GM23338 (cell line): ENCODE measurements around the gene LINGO1. TPM values are rescaled to one million over a fixed set of nuclear protein-coding genes. Genes with fewer than 3 reads are reported as not detected.
A peak's percentile ranks its signal among the peaks of the same experiment; 100 is the strongest.

Experiments
- ATAC-seq: fragments of 200-7000 bp; cut with Tn5 transposase; 3 replicates; pipeline ENCODE4 v1.9.1; 2020
- DNase-seq: peaks from one replicate; pipeline ENCODE4 v3.0.0-alpha.2; 2015; ENCODE audit warnings: low spot score
- H2AFZ ChIP-seq: fragments of 200-600 bp; sonication (generic); 2 replicates; pipeline ENCODE4 v1.8.0; 2016; ENCODE audit warnings: antibody characterized with exemption, mild to moderate bottlenecking, moderate library complexity
- H3F3A ChIP-seq: fragments of 200-600 bp; sonication (generic); replicated peaks from 2 replicates; pipeline ENCODE4 v1.8.0; 2017; ENCODE audit warnings: antibody characterized with exemption, mixed run types, low read depth
- H3K27ac ChIP-seq: fragments of 200-600 bp; sonication (generic); 2 replicates; pipeline ENCODE4 v1.6.1; 2016; ENCODE audit warnings: low read depth
- H3K27me3 ChIP-seq: fragments of 200-600 bp; sonication (generic); 2 replicates; pipeline ENCODE4 v1.8.0; 2016; ENCODE audit warnings: mild to moderate bottlenecking, mixed run types, moderate library complexity; ENCODE audit not compliant: insufficient read depth
- H3K36me3 ChIP-seq: fragments of 200-600 bp; sonication (generic); 2 replicates; pipeline ENCODE4 v1.8.0; 2016; ENCODE audit warnings: mild to moderate bottlenecking; ENCODE audit not compliant: insufficient read depth
- H3K4me1 ChIP-seq: fragments of 200-600 bp; sonication (generic); 2 replicates; pipeline ENCODE4 v1.8.0; 2016; ENCODE audit warnings: mild to moderate bottlenecking, moderate library complexity; ENCODE audit not compliant: insufficient read depth
- H3K4me2 ChIP-seq: fragments of 200-600 bp; sonication (generic); 2 replicates; pipeline ENCODE4 v1.7.1; 2017; ENCODE audit warnings: mixed run types
- H3K4me3 ChIP-seq: fragments of 200-600 bp; sonication (generic); 2 replicates; pipeline ENCODE4 v1.6.1; 2016; ENCODE audit warnings: mixed run types
- H3K79me2 ChIP-seq: fragments of 200-600 bp; sonication (generic); replicated peaks from 2 replicates; pipeline ENCODE4 v1.8.0; 2017; ENCODE audit warnings: mild to moderate bottlenecking; ENCODE audit not compliant: insufficient read depth
- H3K9me2 ChIP-seq: fragments of 200-600 bp; sonication (generic); 2 replicates; pipeline ENCODE4 v1.8.0; 2017; ENCODE audit not compliant: insufficient read depth
- H4K20me1 ChIP-seq: fragments of 200-600 bp; sonication (generic); replicated peaks from 2 replicates; pipeline ENCODE4 v1.8.0; 2017; ENCODE audit warnings: mild to moderate bottlenecking; ENCODE audit not compliant: insufficient read depth
- H3K27ac Mint-ChIP-seq: 2 replicates; pipeline ENCODE4 v1.8.0; 2020; ENCODE audit warnings: inconsistent platforms, mild to moderate bottlenecking, moderate library complexity, mixed read lengths
- H3K27me3 Mint-ChIP-seq: 3 replicates; pipeline ENCODE4 v1.8.0; 2022; ENCODE audit warnings: low read depth, mild to moderate bottlenecking, moderate library complexity, mixed read lengths, inconsistent platforms; ENCODE audit not compliant: insufficient read depth, poor library complexity
- H3K36me3 Mint-ChIP-seq: 3 replicates; pipeline ENCODE4 v1.8.0; 2021; ENCODE audit warnings: low read depth, mild to moderate bottlenecking, inconsistent platforms, moderate library complexity, mixed read lengths
- H3K4me1 Mint-ChIP-seq: 3 replicates; pipeline ENCODE4 v1.8.0; 2020; ENCODE audit warnings: mild to moderate bottlenecking, inconsistent platforms, mixed read lengths
- H3K4me3 Mint-ChIP-seq: 3 replicates; pipeline ENCODE4 v1.8.0; 2021; ENCODE audit warnings: moderate library complexity, mild to moderate bottlenecking, inconsistent platforms, mixed read lengths
- H3K9me3 Mint-ChIP-seq: 3 replicates; pipeline ENCODE4 v1.8.0; 2020; ENCODE audit warnings: moderate library complexity, mild to moderate bottlenecking, inconsistent platforms, mixed read lengths
- CREB1 ChIP-seq: fragments of 250-450 bp; sonication (Bioruptor Pico); IDR thresholded peaks from 2 replicates; pipeline ENCODE4 v1.5.0; 2020; ENCODE audit warnings: low read depth, mild to moderate bottlenecking, moderate library complexity
- EZH2phosphoT487 ChIP-seq: fragments of 200-600 bp; sonication (generic); IDR thresholded peaks from one replicate; pipeline ENCODE4 v1.8.1; 2018; ENCODE audit warnings: antibody characterized with exemption; ENCODE audit not compliant: unreplicated experiment
- JUNB ChIP-seq: IDR thresholded peaks from one replicate; pipeline ENCODE4 v1.6.1; 2016; ENCODE audit warnings: antibody characterized with exemption; ENCODE audit not compliant: unreplicated experiment
- NANOG ChIP-seq: IDR thresholded peaks from 2 replicates; pipeline ENCODE4 v1.6.1; 2016; ENCODE audit warnings: antibody characterized with exemption, borderline replicate concordance
- POLR2AphosphoS5 ChIP-seq: IDR thresholded peaks from 2 replicates; pipeline ENCODE4 v1.6.1; 2016; ENCODE audit warnings: antibody characterized with exemption, low read depth
- ZNF114 ChIP-seq: fragments of 250-450 bp; sonication (Bioruptor Pico); IDR thresholded peaks from 2 replicates; pipeline ENCODE4 v1.5.0; 2020; ENCODE audit warnings: mild to moderate bottlenecking, moderate library complexity
- ZNF331 ChIP-seq: fragments of 250-450 bp; sonication (Bioruptor Pico); IDR thresholded peaks from 2 replicates; pipeline ENCODE4 v1.5.0; 2020; ENCODE audit warnings: low read depth, mild to moderate bottlenecking, moderate library complexity
- polyA plus RNA-seq: library from polyadenylated mRNA; unstranded; fragments of >200 nt; fragmentation: Nextera tagmentation; extraction: Ambion mirVana; gene quantifications from 2 replicates; pipeline ENCODE4 v1.2.1, GENCODE V29; 2016
- total RNA-seq: library from RNA; depleted of rRNA; stranded (reverse); fragments of >200 nt; shearing (Covaris generic); gene quantifications from 2 replicates; pipeline ENCODE4 v1.2.3, GENCODE V29; 2014
- TF ChIP-seq, protein P1 (sequence below), 2 experiments: fragments of 200-600 bp in 1 of 2; sonication (generic) in 1 of 2; conservative IDR thresholded peaks; 2 replicates each; pipeline versions ENCODE4 v1.5.1 to v1.6.1; 2016 to 2017; ENCODE audit warnings: antibody characterized with exemption in 2 of 2, low read depth in 2 of 2, mild to moderate bottlenecking in 2 of 2, moderate library complexity in 1 of 2
- TF ChIP-seq, protein P2 (sequence below): IDR thresholded peaks from 2 replicates; pipeline ENCODE4 v1.6.1; 2016; ENCODE audit warnings: antibody characterized with exemption
- TF ChIP-seq, protein P3 (sequence below): IDR thresholded peaks from one replicate; pipeline ENCODE4 v1.6.1; 2018; ENCODE audit warnings: antibody characterized with exemption; ENCODE audit not compliant: unreplicated experiment

Gene LINGO1
- total and polyA plus RNA-seq, 2 experiments from 2014 or later: 16.9 to 63.1 TPM

DNA sequence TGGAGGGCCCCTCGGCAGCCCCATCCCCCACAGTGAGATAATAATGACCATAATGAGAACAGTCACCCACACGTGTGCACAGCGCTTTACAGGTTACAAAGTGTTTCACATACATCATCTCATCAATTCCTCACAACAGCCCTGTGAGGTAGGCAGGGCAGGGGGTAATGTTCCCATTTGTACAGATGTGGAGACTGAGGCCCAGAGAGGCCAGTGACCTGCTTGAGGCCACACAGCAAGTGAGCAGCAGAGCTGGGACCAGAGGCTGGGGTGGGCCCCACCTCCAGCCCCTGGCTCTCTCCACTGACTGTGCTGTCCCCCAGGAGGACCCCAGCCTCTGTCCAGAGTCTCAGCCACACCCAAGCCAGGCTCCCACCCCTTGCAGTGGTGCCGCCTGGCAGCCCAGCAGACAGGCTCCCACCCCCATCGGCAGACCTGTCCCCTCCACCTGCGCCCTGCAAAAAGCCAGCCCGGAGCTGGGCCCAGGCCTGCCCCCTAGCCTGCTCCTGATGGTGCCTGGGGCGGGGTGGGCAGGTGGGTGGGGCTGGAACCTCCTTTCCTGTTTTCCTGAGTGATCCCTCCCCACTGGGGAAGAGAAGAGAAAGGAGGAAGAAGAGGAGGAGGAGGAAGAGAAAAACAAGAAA lies 19.6 kb downstream of the LINGO1 start:
- Mint-ChIP-seq H3K9me3 (no peaks in the 10 kb centered on the region), H3K36me3 (peaks cover 22% of the 10 kb centered on the region), H3K27me3 (peaks cover 15% of the 10 kb centered on the region), H3K4me1 (peaks cover 37% of the 10 kb centered on the region), H3K4me3 (no peak overlapping the region), H3K27ac (no peak overlapping the region)
- H4K20me1 ChIP-seq: no peaks in the 10 kb centered on the region; the same call in 1 of the 2 replicates
- no peak overlapping the region for H3K4me2 ChIP-seq
- H3K27me3 ChIP-seq: no peaks in the 10 kb centered on the region
- no peak overlapping the region for H3K4me3 ChIP-seq
- no peak for TF ChIP-seq NANOG
- TF ChIP-seq ZNF331 (CRISPR knock-in tag): no peak
- TF ChIP-seq, protein P1, sequence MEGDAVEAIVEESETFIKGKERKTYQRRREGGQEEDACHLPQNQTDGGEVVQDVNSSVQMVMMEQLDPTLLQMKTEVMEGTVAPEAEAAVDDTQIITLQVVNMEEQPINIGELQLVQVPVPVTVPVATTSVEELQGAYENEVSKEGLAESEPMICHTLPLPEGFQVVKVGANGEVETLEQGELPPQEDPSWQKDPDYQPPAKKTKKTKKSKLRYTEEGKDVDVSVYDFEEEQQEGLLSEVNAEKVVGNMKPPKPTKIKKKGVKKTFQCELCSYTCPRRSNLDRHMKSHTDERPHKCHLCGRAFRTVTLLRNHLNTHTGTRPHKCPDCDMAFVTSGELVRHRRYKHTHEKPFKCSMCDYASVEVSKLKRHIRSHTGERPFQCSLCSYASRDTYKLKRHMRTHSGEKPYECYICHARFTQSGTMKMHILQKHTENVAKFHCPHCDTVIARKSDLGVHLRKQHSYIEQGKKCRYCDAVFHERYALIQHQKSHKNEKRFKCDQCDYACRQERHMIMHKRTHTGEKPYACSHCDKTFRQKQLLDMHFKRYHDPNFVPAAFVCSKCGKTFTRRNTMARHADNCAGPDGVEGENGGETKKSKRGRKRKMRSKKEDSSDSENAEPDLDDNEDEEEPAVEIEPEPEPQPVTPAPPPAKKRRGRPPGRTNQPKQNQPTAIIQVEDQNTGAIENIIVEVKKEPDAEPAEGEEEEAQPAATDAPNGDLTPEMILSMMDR (conservative IDR thresholded peaks at IDR 0.05; ENCODE audit: low read depth in 2 of 2): no peak
- TF ChIP-seq, protein P2, sequence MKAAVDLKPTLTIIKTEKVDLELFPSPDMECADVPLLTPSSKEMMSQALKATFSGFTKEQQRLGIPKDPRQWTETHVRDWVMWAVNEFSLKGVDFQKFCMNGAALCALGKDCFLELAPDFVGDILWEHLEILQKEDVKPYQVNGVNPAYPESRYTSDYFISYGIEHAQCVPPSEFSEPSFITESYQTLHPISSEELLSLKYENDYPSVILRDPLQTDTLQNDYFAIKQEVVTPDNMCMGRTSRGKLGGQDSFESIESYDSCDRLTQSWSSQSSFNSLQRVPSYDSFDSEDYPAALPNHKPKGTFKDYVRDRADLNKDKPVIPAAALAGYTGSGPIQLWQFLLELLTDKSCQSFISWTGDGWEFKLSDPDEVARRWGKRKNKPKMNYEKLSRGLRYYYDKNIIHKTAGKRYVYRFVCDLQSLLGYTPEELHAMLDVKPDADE: no peak
- TF ChIP-seq, protein P3, sequence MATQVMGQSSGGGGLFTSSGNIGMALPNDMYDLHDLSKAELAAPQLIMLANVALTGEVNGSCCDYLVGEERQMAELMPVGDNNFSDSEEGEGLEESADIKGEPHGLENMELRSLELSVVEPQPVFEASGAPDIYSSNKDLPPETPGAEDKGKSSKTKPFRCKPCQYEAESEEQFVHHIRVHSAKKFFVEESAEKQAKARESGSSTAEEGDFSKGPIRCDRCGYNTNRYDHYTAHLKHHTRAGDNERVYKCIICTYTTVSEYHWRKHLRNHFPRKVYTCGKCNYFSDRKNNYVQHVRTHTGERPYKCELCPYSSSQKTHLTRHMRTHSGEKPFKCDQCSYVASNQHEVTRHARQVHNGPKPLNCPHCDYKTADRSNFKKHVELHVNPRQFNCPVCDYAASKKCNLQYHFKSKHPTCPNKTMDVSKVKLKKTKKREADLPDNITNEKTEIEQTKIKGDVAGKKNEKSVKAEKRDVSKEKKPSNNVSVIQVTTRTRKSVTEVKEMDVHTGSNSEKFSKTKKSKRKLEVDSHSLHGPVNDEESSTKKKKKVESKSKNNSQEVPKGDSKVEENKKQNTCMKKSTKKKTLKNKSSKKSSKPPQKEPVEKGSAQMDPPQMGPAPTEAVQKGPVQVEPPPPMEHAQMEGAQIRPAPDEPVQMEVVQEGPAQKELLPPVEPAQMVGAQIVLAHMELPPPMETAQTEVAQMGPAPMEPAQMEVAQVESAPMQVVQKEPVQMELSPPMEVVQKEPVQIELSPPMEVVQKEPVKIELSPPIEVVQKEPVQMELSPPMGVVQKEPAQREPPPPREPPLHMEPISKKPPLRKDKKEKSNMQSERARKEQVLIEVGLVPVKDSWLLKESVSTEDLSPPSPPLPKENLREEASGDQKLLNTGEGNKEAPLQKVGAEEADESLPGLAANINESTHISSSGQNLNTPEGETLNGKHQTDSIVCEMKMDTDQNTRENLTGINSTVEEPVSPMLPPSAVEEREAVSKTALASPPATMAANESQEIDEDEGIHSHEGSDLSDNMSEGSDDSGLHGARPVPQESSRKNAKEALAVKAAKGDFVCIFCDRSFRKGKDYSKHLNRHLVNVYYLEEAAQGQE: no peak
- no peak for TF ChIP-seq POLR2AphosphoS5
- TF ChIP-seq CREB1 (CRISPR knock-in tag): no peak
- TF ChIP-seq EZH2phosphoT487: no peak
- H3K9me2 ChIP-seq: no peaks in the 10 kb centered on the region
- H3F3A ChIP-seq: no peaks in the 10 kb centered on the region
- no peak overlapping the region for H3K27ac ChIP-seq
- DNase-seq (no peak), ATAC-seq (no peak)
- H2AFZ ChIP-seq: no peak overlapping the region
- H3K36me3 ChIP-seq: no peaks in the 10 kb centered on the region
- peaks cover 23% of the 10 kb centered on the region for H3K4me1 ChIP-seq
- peaks cover 7% of the 10 kb centered on the region; the same call in 1 of the 2 replicates for H3K79me2 ChIP-seq

DNA sequence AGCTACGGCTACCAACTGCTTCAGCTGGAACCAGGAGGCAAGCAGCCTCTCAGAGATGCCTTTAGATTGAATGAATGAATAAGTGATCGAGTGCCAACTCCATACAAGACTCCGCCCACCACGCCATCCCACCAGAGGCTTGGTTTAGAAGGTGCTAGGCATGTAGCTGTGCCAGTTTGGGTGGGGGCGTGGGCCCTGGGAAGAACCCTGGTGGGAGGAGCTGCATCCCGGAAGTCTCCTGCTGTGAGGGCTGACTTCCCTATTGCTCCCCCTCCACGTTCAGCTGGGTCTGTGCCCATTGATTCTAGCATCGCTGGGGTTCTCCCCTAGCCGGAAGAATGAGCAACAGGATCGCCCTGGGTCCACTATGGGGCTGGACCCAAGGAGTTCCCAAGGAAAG lies 20.9 kb downstream of the LINGO1 start:
- Mint-ChIP-seq H3K4me1 (peaks cover 33% of the 10 kb centered on the region), H3K9me3 (no peaks in the 10 kb centered on the region), H3K27me3 (peaks cover 18% of the 10 kb centered on the region), H3K4me3 (no peak overlapping the region), H3K36me3 (peaks cover 22% of the 10 kb centered on the region), H3K27ac (no peak overlapping the region)
- no peaks in the 10 kb centered on the region for H3K9me2 ChIP-seq
- no peaks in the 10 kb centered on the region; the same call in 1 of the 2 replicates for H4K20me1 ChIP-seq
- H2AFZ ChIP-seq: no peak overlapping the region
- H3K4me3 ChIP-seq: no peak overlapping the region
- no peaks in the 10 kb centered on the region for H3K36me3 ChIP-seq
- H3K4me1 ChIP-seq: peaks cover 25% of the 10 kb centered on the region
- no peaks in the 10 kb centered on the region for H3K27me3 ChIP-seq
- no peak; the same call in 1 of the 3 replicates for ATAC-seq
- H3K4me2 ChIP-seq: peak overlapping the region; percentile 48; the same call in 1 of the 2 replicates
- DNase-seq: no peak
- H3F3A ChIP-seq: no peaks in the 10 kb centered on the region
- no peak overlapping the region for H3K27ac ChIP-seq
- H3K79me2 ChIP-seq: no peaks in the 10 kb centered on the region
- no peak for TF ChIP-seq POLR2AphosphoS5
- no peak for TF ChIP-seq ZNF331 (CRISPR knock-in tag)
- TF ChIP-seq, protein P2: no peak
- no peak for TF ChIP-seq JUNB
- TF ChIP-seq EZH2phosphoT487: no peak
- TF ChIP-seq CREB1 (CRISPR knock-in tag): no peak
- TF ChIP-seq, protein P1 (conservative IDR thresholded peaks at IDR 0.05; ENCODE audit: low read depth in 2 of 2): no peak
- no peak for TF ChIP-seq ZNF114 (CRISPR knock-in tag)
